ENCODE data around the gene GLG1. TPM values are rescaled to one million over a fixed set of nuclear protein-coding genes. Genes with fewer than 3 reads are reported as not detected.

The GLG1 gene
- 76.7 and 92.4 TPM in 2 replicates for polyA plus RNA-seq

DNA sequence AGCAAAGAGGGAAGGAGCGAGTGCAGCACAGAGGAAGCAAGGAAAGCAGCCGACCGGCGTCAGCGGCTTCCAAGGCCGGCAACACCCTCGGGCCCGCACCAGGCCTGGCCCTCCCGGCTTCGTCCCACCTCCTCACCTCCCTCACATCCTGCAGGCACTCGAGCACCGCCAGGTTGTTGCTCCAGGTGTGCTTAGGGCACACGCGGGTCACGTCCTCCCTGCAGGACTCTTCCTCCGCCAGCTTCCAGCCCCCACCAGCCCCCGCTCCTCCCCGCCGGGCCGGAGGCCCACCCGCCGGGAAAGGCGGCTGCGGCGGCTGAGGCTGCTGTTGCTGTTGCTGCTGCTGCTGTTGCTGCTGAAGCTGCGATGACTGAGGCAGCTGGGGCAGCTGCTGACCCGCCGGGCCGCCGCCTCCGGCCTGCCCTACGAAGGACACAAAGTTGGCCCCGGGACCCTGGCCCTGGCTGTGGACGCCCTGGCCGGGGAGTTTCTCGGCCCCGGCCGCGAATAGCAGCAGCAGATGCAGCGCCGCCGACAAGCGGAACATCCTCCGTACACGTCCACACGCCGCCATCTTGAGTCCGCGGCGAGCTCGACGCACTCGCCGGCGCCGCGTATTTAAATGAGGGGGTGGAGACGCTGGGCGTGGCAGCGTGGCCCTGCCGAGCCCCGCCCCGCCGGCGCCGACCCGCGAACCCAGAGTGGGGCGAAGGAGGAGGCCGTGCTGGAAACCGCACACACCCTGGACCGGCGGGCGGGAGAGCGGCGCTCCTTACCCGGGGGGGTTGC, at the start of gene GLG1:
Gene GLG1 (minus strand): TSS at position 594 of the 789 bp plus-strand sequence. CDS start 20 bp downstream, at position 574.

DNA sequence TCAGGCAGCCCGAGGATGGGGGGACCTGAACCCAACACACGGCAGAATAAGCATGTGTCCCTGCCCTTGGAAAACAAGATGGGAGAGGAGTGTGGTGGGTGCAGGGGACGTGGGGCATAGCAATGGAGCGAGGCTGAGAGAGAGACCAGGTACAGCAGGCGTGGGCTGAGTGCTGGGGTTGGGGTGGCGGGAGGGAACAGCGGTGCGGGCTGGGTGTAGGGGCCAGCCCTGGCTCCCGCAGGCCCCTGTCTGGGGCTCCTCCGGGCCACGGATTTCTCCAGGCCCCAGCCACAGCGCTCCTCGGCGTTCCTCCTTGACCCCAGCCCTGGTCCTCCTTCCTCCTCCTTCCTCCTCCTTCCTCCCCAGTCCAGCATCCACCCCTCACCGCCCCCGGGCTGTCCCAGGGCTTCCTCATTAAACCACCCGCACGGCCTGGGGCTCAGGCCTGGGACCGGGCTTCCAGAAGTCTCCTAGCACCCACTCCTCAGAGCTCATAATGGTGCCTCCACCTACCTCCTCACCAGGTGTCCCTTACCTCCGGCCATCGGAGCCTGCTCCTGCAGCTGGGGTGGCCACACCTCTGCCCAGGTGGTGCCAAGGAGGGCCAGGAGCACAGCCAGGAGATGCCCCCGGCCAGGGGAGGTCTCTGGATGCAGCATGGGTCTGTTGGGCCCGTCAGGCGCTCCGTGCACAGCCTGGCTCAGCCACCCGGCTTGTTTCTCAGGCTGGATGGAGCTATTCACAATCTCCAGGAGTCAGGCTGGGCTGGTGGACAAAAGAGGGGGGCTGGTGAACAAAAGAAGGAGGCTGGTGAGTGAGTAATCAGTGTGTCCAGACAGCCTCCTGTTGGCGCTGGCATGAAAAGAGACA, 186.1 kb downstream of the GLG1 start, which contains the start of gene CLEC18B:
Gene CLEC18B (minus strand): TSS at position 867 of the 870 bp plus-strand sequence. CDS start 208 bp downstream, at position 659.

Other genes with a start within 250 kb of the GLG1 start
- 2.3 and 4.3 TPM in 2 replicates for gene NPIPB15, start 230.8 kb downstream of the GLG1 start, polyA plus RNA-seq
- gene CLEC18B, start 185.6 kb downstream of the GLG1 start, polyA plus RNA-seq = not detected in 2 replicates
- gene RFWD3, start 59.8 kb upstream of the GLG1 start, polyA plus RNA-seq = 0.74 and 0.77 TPM in 2 replicates
- gene MLKL, start 93.7 kb upstream of the GLG1 start, polyA plus RNA-seq = not detected in 2 replicates
- not detected in 2 replicates for gene FA2H, start 167.7 kb upstream of the GLG1 start, polyA plus RNA-seq

Measured in Purkinje cell (primary cell).